Bronchial epithelial cell (primary cell): ENCODE data around the gene DBNDD1. TPM values are rescaled to one million over a fixed set of nuclear protein-coding genes. Genes with fewer than 3 reads are reported as not detected.

Experiments
- DNase-seq: peaks from one replicate; pipeline ENCODE4 v3.0.0-alpha.2; 2010; ENCODE audit warnings: low read depth
- FAIRE-seq: peaks from 2 replicates; lab custom pipeline; 2011; peaks lifted over from hg19 to GRCh38; lab: Jason Lieb, UNC
- H3K27me3 ChIP-seq: 2 replicates; pipeline ENCODE4 v1.5.1; 2011; ENCODE audit warnings: low read length; ENCODE audit not compliant: control insufficient read depth, insufficient read depth
- H3K36me3 ChIP-seq: 2 replicates; pipeline ENCODE4 v1.5.1; 2011; ENCODE audit warnings: low read length; ENCODE audit not compliant: control insufficient read depth, insufficient read depth
- H3K4me3 ChIP-seq: 2 replicates; pipeline ENCODE4 v1.5.1; 2011; ENCODE audit warnings: mild to moderate bottlenecking, low read depth, low read length, control low read depth
- total RNA-seq: library from RNA; depleted of rRNA; stranded (reverse); fragments of >200 nt; gene quantifications from 2 replicates; pipeline ENCODE4 v1.2.1, GENCODE V29; 2014
- TF ChIP-seq, protein P1 (sequence below): IDR thresholded peaks from 2 replicates; pipeline ENCODE4 v1.5.1; 2011; ENCODE audit warnings: mild to moderate bottlenecking, moderate library complexity, low read length, control low read depth, inconsistent platforms; ENCODE audit not compliant: insufficient read depth, severe bottlenecking

The DBNDD1 gene
- total RNA-seq, 1 donor from 2014 or later, result 1.3 TPM

GRCh38 chr16:90053902-90054500 lies 34.7 kb upstream of the DBNDD1 start:
- TF ChIP-seq, protein P1, sequence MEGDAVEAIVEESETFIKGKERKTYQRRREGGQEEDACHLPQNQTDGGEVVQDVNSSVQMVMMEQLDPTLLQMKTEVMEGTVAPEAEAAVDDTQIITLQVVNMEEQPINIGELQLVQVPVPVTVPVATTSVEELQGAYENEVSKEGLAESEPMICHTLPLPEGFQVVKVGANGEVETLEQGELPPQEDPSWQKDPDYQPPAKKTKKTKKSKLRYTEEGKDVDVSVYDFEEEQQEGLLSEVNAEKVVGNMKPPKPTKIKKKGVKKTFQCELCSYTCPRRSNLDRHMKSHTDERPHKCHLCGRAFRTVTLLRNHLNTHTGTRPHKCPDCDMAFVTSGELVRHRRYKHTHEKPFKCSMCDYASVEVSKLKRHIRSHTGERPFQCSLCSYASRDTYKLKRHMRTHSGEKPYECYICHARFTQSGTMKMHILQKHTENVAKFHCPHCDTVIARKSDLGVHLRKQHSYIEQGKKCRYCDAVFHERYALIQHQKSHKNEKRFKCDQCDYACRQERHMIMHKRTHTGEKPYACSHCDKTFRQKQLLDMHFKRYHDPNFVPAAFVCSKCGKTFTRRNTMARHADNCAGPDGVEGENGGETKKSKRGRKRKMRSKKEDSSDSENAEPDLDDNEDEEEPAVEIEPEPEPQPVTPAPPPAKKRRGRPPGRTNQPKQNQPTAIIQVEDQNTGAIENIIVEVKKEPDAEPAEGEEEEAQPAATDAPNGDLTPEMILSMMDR, result no peak
- no peak for DNase-seq
- H3K36me3 ChIP-seq, result no peaks in the 10 kb centered on the region
- H3K4me3 ChIP-seq, result no peak overlapping the region
- FAIRE-seq, result no peak
- no peaks in the 10 kb centered on the region for H3K27me3 ChIP-seq

DNA sequence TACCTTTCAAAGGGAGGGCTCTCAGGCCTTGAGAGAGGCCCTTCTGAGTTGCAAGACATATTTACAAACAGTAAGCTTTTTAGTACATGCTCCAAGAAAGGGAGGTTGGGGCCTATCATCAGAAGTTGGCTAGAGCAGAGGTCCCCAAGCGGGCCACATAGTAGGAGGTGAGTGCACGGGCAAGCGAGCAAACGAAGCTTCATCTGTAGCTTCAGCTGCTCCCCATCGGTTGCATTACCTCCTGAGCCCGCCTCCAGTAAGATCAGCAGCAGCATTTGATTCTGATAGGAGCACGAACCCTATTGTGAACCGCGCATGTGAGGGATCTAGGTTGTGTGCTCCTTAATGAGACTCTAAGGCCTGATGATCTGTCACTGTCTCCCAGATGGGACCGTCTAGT lies 31.7 kb upstream of the DBNDD1 start:
- DNase-seq, result no peak
- no peaks in the 10 kb centered on the region for H3K36me3 ChIP-seq
- H3K4me3 ChIP-seq, result no peak overlapping the region
- no peak for FAIRE-seq
- TF ChIP-seq, protein P1, result no peak
- H3K27me3 ChIP-seq, result peaks cover 2% of the 10 kb centered on the region

- TF ChIP-seq, protein P1, result no peak
- Histone ChIP-seq H3K4me3 (no peak overlapping the region), H3K27me3 (peaks cover 2% of the 10 kb centered on the region), H3K36me3 (no peaks in the 10 kb centered on the region)
- FAIRE-seq (no peak), DNase-seq (no peak)
These were observed 29.6 kb upstream of the DBNDD1 start for GRCh38 chr16:90048737-90049330.

- TF ChIP-seq, protein P1, result no peak
- Histone ChIP-seq H3K4me3 (no peak overlapping the region), H3K36me3 (no peaks in the 10 kb centered on the region), H3K27me3 (peaks cover 2% of the 10 kb centered on the region)
- DNase-seq, result no peak
- FAIRE-seq, result no peak
These were observed 29.1 kb upstream of the DBNDD1 start for GRCh38 chr16:90048347-90048722.

DNA sequence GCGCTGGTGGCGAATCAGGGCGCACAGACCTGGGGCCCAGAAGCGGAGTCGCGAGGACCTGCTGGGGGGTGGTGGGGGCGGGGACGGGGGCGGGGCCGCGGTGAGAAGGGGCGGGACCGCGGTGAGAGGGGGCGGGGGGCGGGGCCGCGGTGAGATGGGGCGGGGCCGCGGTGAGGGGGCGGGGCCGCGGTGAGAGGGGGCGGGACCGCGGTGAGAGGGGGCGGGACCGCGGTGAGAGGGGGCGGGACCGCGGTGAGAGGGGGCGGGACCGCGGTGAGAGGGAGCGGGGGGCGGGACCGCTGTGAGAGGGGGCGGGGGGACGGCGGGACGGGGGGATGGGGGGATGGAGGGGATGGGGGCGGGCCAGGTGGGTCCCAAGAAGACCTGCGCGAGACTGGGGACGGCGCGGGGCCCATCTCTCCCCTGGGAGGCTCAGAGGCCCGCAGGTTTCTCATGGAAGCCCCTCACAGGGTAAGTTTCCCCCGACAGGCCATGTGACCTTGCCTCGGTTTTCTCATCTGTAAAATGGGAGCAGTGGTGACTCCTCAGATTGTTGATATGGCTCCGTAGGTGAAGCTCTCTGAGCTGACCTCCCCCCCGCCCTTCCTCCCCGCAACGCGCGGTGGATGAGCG lies 28.6 kb upstream of the DBNDD1 start:
- no peaks in the 10 kb centered on the region for H3K36me3 ChIP-seq
- TF ChIP-seq, protein P1, result no peak
- FAIRE-seq, result no peak
- peak overlapping the region; percentile 35 for H3K4me3 ChIP-seq
- no peak for DNase-seq
- peaks cover 2% of the 10 kb centered on the region for H3K27me3 ChIP-seq
